ENCODE measurements around the gene GRPEL1.

Gene GRPEL1

DNA sequence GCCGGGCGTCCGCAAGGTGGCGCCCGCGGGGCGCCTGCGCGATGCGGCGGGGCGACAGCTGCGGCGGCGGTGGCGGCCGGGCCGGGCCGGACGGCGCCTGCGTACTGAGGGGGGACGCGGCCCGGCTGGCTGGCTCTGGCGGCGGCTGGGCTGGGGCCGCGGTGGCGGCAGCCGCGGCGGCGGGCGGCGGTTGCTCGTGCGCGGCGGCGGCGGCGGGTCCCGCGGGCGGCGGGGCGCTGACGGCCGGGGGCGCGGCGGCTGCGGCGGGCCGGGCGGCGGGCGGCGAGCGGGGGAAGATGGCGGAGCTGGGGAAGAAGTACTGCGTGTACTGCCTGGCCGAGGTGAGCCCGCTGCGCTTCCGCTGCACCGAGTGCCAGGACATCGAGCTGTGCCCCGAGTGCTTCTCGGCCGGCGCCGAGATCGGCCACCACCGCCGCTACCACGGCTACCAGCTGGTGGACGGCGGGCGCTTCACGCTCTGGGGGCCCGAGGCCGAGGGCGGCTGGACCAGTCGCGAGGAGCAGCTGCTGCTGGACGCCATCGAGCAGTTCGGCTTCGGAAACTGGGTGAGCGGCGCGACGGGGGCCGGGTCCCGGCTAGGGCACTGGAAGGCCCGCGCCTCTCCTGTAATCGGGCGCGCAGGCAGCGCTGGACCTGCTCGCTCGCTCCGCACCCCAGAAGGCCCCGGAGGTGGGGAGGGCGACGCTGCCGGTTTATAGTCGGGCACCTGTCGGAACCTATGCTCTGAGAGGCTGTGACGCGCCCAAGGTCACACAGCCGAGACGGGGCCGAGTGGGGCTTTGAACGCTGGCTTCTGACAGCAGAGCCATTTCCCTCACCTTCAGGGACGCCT is 24.4 kb downstream of the GRPEL1 start, which contains the start of gene TADA2B:
TSS of gene TADA2B (plus strand) at position 89 of the 853 bp plus-strand sequence. CDS start at position 297, 208 bp downstream.
- peak; percentile 56 to 57 for DNase-seq

GRCh38 chr4:7042503-7043283 is 25.2 kb downstream of the GRPEL1 start:
- peak; percentile 96 for DNase-seq

DNA sequence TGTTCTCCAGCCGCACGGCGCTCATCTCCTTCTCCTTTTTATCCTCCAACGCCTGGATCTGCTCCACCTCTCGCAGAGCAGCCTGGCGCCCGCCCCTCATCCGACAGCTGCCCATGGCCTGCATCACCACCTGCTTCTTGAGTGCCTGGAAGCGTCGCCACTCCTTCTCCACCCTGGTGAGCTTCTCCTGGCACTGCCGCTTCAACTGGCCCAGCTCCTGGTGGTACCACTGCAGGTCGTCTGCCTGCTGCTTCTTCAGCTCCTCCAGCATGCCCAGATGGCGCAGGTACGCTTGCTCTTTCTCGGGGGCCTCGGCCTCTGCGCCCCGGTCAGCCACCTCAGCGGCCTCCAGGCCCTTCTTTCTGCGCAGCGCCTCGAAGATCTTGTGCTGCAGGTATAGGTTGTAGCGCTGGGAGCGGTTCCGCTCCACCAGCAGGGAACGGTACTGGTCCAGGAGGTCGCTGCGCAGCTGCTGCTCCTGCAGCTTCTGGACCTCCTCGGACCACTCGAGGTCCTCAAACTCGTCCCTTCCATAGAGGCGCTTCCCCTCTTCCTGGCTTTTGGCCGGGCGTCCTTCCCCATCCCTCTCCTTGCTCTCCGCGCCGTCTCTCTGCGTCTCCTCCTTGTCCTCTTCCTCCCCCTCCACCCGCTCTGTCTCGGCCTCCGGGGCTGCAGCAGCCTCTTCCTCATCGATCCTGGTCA is 25.9 kb downstream of the GRPEL1 start:
- no peak for DNase-seq

- no peak for DNase-seq
These were observed 26.6 kb downstream of the GRPEL1 start for GRCh38 chr4:7041246-7041645.

DNA sequence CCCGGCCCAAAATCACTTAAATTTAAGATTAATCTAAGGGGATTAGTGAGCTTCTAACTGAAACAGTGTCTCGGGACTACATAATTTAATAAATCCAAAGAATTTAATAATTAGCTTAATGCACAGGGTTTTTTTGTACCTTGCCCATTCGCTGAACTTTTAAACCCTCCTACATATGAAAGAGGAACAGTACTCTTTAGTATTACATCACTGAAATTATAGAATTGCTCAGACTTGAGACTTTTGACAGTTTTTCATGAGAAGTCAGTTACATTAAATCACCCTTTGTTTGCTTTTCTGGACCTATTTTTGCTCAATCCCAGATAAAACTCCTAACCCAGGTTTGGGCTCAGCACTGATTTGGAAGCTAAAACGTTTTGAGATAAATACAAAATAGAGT is 27.1 kb downstream of the GRPEL1 start:
- no peak for DNase-seq

- peak in 1 of 2 donors; percentile 15 for DNase-seq
These were observed 30.4 kb downstream of the GRPEL1 start for GRCh38 chr4:7037425-7037824.

DNA sequence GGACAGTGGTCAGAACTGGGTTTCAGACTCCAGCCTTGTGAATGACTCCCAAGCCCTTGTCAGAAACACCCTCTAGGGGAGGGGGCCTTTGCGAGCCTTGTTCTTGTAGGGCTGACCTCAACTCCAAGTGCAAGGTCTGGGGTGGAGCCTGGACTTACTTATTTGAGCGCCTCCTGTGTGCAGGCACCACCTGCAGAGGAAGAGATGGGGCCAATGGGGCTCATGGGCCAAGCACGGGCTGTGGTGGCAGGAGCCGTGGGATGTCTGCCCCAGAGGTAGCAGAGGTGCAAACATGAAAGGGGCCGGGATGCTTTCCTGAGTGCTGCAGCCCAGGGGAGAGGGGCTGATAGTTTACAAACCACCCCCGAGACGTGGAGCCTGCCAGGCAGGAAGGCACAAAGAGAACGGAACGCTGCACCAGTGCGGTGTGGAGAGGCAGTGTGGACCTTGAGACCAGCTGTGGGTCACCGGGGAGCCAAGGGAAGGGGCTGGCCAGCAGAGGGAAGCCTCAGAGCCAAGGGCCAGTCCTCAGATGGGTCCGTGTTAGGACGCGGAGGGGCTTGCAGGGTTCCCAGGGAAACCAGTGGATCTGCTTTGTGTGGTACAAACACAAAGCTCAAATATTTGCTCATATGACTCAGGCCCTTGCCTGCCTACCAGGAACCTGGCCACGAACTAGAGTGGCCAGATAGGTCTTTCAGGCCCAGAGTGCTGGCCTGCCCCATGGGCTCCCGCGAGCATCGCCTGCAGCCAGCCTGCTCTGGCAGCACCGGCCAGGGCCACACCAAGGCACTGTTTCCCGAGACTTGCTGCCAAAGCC is 33.4 kb downstream of the GRPEL1 start:
- DNase-seq: no peak

DNA sequence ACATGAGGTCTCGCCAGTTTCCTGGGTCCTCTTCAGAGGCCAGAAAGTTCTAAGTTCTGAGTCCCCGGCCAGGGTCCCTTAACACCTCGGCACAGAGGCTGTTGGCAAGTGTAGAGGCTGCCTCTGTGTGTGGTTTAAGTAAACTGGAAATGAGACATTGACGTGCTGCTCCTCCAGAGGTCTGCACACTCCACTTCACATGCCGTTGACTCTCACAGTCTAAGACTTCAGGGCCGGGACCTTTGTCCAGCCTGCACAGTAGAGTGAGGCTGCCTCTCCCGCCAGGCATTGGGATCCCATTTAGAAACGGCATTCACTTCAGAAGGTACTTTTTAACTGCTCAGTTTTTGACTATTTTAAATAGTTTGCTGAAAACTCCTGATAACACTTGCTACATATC is 35.3 kb downstream of the GRPEL1 start:
- no peak for DNase-seq

GRCh38 chr4:7031558-7032449 is 36.1 kb downstream of the GRPEL1 start:
- DNase-seq: no peak

DNA sequence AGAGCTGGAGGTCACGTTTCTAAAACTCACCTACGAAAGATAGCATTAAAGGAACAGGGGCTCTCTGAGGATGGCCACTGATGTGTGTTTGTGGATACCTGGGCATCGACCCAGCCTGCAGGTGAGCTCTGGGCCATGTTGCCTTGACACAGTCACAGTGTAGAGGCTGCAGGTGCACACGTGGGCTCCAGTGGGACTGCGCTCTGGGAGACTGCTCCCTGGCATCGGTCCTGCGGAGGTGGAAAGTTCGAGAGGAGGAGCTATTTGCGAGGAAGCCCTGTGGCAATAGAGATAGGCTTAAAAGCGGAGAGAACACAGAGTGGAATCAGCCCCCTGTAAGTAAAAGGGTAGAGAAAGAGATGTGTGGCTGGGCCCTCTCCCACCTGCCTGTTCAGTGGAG is 37.0 kb downstream of the GRPEL1 start:
- DNase-seq: no peak

DNA sequence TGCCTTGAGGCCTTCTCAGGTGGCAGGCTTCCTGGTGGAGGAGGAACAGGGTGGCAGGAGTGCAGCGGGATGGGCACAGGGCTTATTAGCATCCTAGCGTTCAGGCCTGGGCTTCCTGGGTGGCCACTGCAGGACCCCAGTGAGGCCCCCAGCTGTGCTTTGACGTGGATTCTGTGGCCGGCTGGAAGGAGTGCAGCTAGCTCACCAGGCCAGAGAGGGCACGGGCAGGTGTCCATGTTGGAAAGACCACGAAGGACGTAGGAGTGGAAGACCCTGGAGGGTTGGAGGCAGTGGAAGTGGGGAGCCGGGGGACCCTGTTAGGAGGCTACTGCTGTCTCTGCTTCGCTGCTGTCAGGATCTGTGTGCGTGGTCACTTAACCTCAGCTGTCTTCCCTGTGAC is 37.9 kb downstream of the GRPEL1 start:
- DNase-seq: no peak

- DNase-seq: no peak
These were observed 38.7 kb downstream of the GRPEL1 start for GRCh38 chr4:7029212-7029611.

DNA sequence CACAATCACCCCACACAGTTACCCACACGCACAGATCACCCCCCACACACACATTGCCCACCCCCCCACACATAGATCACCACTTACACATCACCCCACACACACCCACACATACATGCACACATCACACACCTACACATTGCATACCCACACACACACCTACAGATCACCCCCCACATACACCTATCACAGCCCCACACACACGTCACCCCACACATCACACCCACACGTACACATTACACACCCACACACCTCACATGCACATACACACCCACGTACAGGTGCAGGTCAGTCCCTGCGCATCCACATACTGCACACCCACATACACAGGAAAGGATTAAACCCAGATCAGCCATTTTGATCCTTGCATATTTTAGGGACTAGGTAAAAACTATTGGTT is 40.0 kb downstream of the GRPEL1 start:
- DNase-seq: no peak

DNA sequence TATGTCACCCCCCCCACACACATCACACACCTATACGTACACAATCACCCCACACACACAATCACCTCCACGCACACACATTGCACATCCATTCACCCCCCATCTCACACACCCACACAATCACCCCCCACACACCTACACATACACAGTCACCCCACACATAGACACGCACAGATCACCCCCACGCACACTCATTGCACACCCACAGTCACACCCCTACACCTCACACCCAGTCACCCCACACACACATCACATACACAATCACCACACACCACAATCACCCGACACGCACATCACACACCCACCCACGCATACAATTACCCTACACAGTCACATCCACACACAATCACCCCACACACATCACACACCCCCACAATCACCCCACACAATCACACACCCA is 40.6 kb downstream of the GRPEL1 start:
- no peak for DNase-seq

DNA sequence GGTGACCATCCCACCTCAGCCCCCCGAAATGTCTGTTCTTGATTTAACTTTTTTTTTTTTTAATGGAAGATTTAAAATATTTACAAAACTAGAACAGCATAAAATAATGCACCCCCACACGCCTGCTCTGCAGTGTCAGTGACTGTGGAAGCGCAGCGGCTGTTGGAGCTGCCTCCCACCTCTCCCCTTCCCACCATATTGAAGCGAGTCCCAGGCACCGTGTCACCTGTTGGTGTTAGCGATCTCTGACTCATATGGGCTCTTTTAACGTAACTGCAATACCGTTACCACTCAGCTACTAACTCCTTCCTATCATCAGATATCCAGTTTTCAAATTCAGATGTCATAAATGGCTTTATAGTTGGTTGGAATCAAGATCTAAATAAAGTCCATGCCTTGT is 41.8 kb downstream of the GRPEL1 start:
- DNase-seq: no peak

GRCh38 chr4:7025040-7025602 is 42.7 kb downstream of the GRPEL1 start:
- DNase-seq: no peak

DNA sequence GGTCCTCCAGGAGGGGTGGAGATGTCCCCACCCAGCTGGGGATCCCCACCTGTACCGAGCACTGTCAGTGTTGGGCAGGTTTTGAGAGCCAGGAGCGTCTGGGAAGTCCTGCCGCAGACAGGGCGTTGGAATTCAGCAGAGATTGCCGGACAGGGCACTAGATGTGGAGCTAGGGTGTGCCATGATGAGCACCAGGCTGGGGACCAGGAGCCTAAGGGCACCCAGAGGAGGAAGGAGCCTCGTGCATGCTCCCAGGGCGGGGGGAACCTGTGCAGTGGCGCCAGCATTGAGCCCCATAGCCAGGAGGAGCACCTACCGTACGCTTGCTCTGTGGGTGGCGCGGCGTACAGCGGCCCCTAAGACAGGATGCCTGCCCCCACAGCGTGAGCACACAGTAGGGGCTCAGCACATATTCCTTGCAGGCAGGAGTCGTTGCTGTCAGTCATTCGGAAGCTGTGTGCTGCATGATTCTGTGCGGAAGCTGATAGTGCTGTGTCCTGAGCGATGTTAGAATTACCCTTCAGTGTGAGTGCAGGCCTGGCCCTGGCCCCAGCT is 43.5 kb downstream of the GRPEL1 start:
- DNase-seq: no peak

GRCh38 chr4:7023901-7024300 is 44.0 kb downstream of the GRPEL1 start:
- no peak for DNase-seq

DNA sequence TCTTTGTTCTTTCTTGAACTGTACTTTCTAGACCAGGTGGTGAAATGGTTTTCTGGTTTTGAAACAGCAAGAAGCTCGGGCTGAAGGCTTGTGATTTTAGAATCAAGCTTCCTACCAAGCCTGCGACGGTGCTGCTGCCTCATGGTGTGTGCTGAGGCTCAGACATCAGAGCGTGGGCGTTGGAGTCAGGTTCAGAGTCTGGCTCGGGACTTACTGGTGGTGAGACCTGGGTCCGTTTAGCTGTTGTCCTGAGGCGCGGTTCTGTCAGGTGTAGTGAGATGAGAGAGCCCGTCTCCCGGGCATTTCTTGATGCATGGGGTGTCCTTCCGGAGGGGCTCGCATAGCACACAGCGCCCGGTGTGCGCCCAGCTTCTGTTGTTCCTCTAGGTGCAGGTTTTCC is 44.4 kb downstream of the GRPEL1 start:
- no peak for DNase-seq

DNA sequence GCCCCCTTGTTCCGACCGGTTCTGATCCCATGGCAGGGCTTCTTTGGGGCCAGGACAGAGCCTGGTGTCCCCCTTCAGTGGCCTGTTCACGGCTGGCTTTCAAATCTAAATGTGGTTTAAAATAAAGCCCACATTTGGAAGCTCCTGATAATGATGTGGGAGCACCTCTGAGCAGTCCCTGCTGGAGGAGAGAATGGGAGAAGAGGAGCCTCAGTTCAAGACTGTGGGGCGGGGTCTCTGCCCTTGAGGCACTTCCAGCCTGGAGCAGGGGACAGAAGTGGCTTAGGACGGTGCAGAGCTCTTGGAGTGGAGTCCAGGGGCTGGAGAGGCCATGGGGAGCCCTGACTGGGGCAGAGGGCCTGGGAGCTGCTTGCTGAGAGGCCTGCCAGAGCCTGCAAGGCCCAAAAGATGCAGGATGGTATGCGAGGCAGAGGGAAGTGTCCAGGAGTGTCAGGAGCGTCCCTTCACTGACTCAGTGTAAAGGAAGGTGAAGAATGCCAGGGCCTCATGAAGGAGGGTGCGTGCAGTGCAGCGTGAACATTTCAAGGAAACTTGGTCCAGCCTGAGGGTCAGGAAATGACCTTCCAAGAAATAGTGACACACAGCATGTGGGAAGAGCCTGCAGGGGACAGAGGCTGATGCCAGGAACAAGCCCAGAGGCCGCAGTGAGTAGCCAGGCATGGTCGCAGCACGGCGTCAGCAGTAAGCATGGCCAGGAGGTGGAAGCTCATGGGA is 45.8 kb downstream of the GRPEL1 start:
- DNase-seq: no peak
